Adrenal gland (tissue), 12 donors: ENCODE measurements around the gene FHL1. TPM values are rescaled to one million over a fixed set of nuclear protein-coding genes. Genes with fewer than 3 reads are reported as not detected.
"Not testable (repeated sequence)": the region's sequence is repeated elsewhere in the genome, so short reads cannot be mapped to it uniquely, and the experiment has no call there.

ENCODE experiments used
- DNase-seq, 7 donors: peaks; one replicate each; pipeline ENCODE4 v3.0.0-alpha.2; 2019 to 2020
- H3K27ac ChIP-seq, 5 donors: fragments of 200-600 bp; sonication (generic) in 4 of 5; 1 replicate in 3 of 5; 2 replicates in 2 of 5; pipeline versions ENCODE4 v1.5.1 to v1.8.0; 2016 to 2020; ENCODE audit warnings: mild to moderate bottlenecking in 1 of 5
- H3K27me3 ChIP-seq: fragments of 200-600 bp; 2 replicates; pipeline ENCODE4 v1.8.0; 2021
- H3K36me3 ChIP-seq, 2 donors: fragments of 200-600 bp; replicated peaks in 1 of 2; 1 replicate in 1 of 2; 2 replicates in 1 of 2; pipeline versions ENCODE4 v1.5.1 to v1.8.0; 2018 to 2022
- H3K4me1 ChIP-seq, 2 donors: fragments of 200-600 bp; replicated peaks in 1 of 2; 1 replicate in 1 of 2; 2 replicates in 1 of 2; pipeline versions ENCODE4 v1.5.1 to v1.8.0; 2018 to 2021
- H3K4me3 ChIP-seq, 4 donors: fragments of 200-600 bp; sonication (generic) in 3 of 4; one replicate each; pipeline ENCODE4 v1.5.1; 2016 to 2018
- H3K9me3 ChIP-seq, 3 donors: fragments of 200-600 bp; sonication (generic) in 1 of 3; replicated peaks in 1 of 3; 1 replicate in 2 of 3; 2 replicates in 1 of 3; pipeline versions ENCODE4 v1.5.1 to v1.8.0; 2016 to 2021
- CTCF ChIP-seq, 6 experiments: fragments of 450-650 bp in 4 of 6; fragments of 200-600 bp in 2 of 6; sonication (generic) in 1 of 6; IDR thresholded peaks; 1 replicate in 5 of 6; 2 replicates in 1 of 6; pipeline versions ENCODE4 v1.5.1 to v1.8.0; 2016 to 2021; ENCODE audit warnings: antibody characterized with exemption in 6 of 6, mild to moderate bottlenecking in 2 of 6, moderate library complexity in 1 of 6
- POLR2A ChIP-seq, 2 donors: fragments of 450-650 bp; IDR thresholded peaks; one replicate each; pipeline ENCODE4 v1.6.1; 2017; ENCODE audit warnings: antibody characterized with exemption in 2 of 2, mild to moderate bottlenecking in 2 of 2, moderate library complexity in 1 of 2
- WGBS, 4 donors: extraction: QIAGEN DNeasy Blood & Tissue Kit in 2 of 4; methylation state at CpG; one replicate each; pipeline versions ENCODE4 v1.1.5 to v1.1.7; 2013 to 2017; 5-methylcytosine and 5-hydroxymethylcytosine counted together
- intact Hi-C, 2 donors: fragments of 100-400 bp; cut with DNase I; formaldehyde crosslinking; loops; one replicate each; pipeline versions ENCODE4 v1.14.1 to v1.15.0; 2022 to 2023
- polyA plus RNA-seq, 3 donors: library from polyadenylated mRNA; stranded (reverse); fragments of 200-250 nt in 2 of 3; fragments of 350-450 nt in 1 of 3; fragmentation: Illumina TruSeq in 1 of 3; extraction: RNeasy Lipid Tissue Mini Kit (QIAGEN cat#74804) in 1 of 3; gene quantifications; one replicate each; pipeline ENCODE4 v1.2.3, GENCODE V29; 2013 to 2014
- total RNA-seq, 9 donors: library from RNA; depleted of rRNA in 4 of 9; stranded (reverse); fragments of >200 nt in 4 of 9; fragments of 120-200 nt in 1 of 9; fragmentation: NEBNext Ultra II Directional in 1 of 9; extraction: Animal tissue kit (Norgen Biotek cat#: 25700) in 1 of 9; gene quantifications; one replicate each; pipeline versions ENCODE4 v1.1.0 to v1.2.4, GENCODE V29; 2013 to 2023
- donor health status: healthy with polysubstance abuse.
- donor health status: Bipolar disorder and iron deficiency.
- donor health status: DM: yes; HTN: yes; CAD: no.
- donor health status: DM: no; HTN: no; CAD: no.
- donor health status: DM: no; HTN: no; CAD: no.
- donor health status: DM: yes; HTN: yes; CAD: no.

FHL1 gene
- total and polyA plus RNA-seq, 12 donors, result 23.2 to 78.0 (median 50.0) TPM

- Histone ChIP-seq H3K4me1 (no peaks in the 10 kb centered on the region), H3K27me3 (no peaks in the 10 kb centered on the region), H3K4me3 (no peak overlapping the region), H3K36me3 (no peaks in the 10 kb centered on the region), H3K27ac (no peak overlapping the region), H3K9me3 (no peaks in the 10 kb centered on the region)
- no peak for DNase-seq
- no peak for TF ChIP-seq POLR2A (IDR thresholded peaks at IDR 0.05)
- TF ChIP-seq CTCF (IDR thresholded peaks at IDR 0.05), result no peak
- intact Hi-C loops, result no loop called here
- WGBS, 4 donors, result 69 to 83% (median 76%) methylated on average over 11 of the region's 11 CpGs
Measured at GRCh38 chrX:136106920-136107528, 40.3 kb upstream of the FHL1 start.

- H3K4me3 ChIP-seq, H3K27ac ChIP-seq, H3K36me3 ChIP-seq, H3K27me3 ChIP-seq, DNase-seq, H3K4me1 ChIP-seq, intact Hi-C loops, H3K9me3 ChIP-seq: not testable (repeated sequence)
- WGBS, 4 donors, result 63 to 91% (median 73%) methylated on average over 1 of the region's 1 CpG
Measured at GRCh38 chrX:136108905-136109304, 38.4 kb upstream of the FHL1 start.

GRCh38 chrX:136112286-136112685, 35.0 kb upstream of the FHL1 start:
- H3K4me1 ChIP-seq, result no peaks in the 10 kb centered on the region
- H3K36me3 ChIP-seq, result no peaks in the 10 kb centered on the region
- no peak overlapping the region for H3K27ac ChIP-seq
- no peak for DNase-seq
- TF ChIP-seq POLR2A (IDR thresholded peaks at IDR 0.05), result no peak
- TF ChIP-seq CTCF (IDR thresholded peaks at IDR 0.05), result no peak
- no peaks in the 10 kb centered on the region for H3K27me3 ChIP-seq
- H3K9me3 ChIP-seq, result no peaks in the 10 kb centered on the region
- 0 to 2% (median 0%) methylated on average over 1 of the region's 1 CpG for WGBS, 4 donors
- intact Hi-C loops, result no loop called here
- no peak overlapping the region for H3K4me3 ChIP-seq

GRCh38 chrX:136112778-136113177, 34.6 kb upstream of the FHL1 start:
- Histone ChIP-seq H3K36me3 (no peaks in the 10 kb centered on the region), H3K4me3 (no peak overlapping the region), H3K4me1 (no peaks in the 10 kb centered on the region), H3K27me3 (no peaks in the 10 kb centered on the region), H3K9me3 (no peaks in the 10 kb centered on the region), H3K27ac (no peak overlapping the region)
- intact Hi-C loops, result no loop called here
- no peak for TF ChIP-seq POLR2A (IDR thresholded peaks at IDR 0.05)
- DNase-seq, result no peak

GRCh38 chrX:136115126-136115903, 32.0 kb upstream of the FHL1 start:
- intact Hi-C loops, result no loop called here
- 50 to 62% (median 56%) methylated on average over 5 of the region's 5 CpGs for WGBS, 4 donors
- DNase-seq, result no peak
- Histone ChIP-seq H3K4me1 (no peaks in the 10 kb centered on the region), H3K36me3 (no peaks in the 10 kb centered on the region), H3K27me3 (no peaks in the 10 kb centered on the region), H3K9me3 (no peaks in the 10 kb centered on the region), H3K4me3 (no peak overlapping the region), H3K27ac (peak overlapping the region in 1 of 5 donors; percentile 34)
- TF ChIP-seq CTCF (IDR thresholded peaks at IDR 0.05) (no peak), POLR2A (IDR thresholded peaks at IDR 0.05) (no peak)
